HCT116 (cell line): Measurements from ENCODE around the gene MMD. TPM values are rescaled to one million over a fixed set of nuclear protein-coding genes. Genes with fewer than 3 reads are reported as not detected.

ENCODE experiments used
- ATAC-seq: fragments of 200-7000 bp; cut with Tn5 transposase; 2 replicates; pipeline ENCODE4 v1.9.1; 2020; ENCODE audit warnings: mild to moderate bottlenecking, moderate library complexity
- BruUV-seq: library from RNA; stranded (reverse); fragments of 400-500 nt; replicated peaks from 2 replicates; lab custom pipeline; 2021; lab: Mats Ljungman, UMichigan
- CTCF ChIA-PET: fragments of 300-600 bp; sonication (Branson Sonifier 250); formaldehyde crosslinking; loops from one replicate; lab custom pipeline; 2021; ENCODE audit warnings: antibody characterized with exemption; lab: Charles Lee
- POLR2A ChIA-PET: fragments of 300-600, 350-600 bp; sonication (Branson Sonifier 250); formaldehyde crosslinking; loops from one replicate; lab custom pipeline; 2021; ENCODE audit warnings: antibody characterized with exemption; lab: Charles Lee
- RAD21 ChIA-PET, 2 experiments: fragments of 300-600 bp; sonication (Branson Sonifier 250); formaldehyde crosslinking; loops; one replicate each; lab custom pipeline; 2023; ENCODE audit warnings: low total read pairs in 2 of 2; ENCODE audit not compliant: uncharacterized antibody in 2 of 2, unreplicated experiment in 2 of 2, low non-redundant PET in 1 of 2; lab: Charles Lee
- DNase-seq: peaks from one replicate; pipeline ENCODE4 v3.0.0-alpha.2; 2010; ENCODE audit warnings: low read depth, low spot score
- H2AFZ ChIP-seq: fragments of 200-600 bp; shearing (Covaris generic), sonication (generic); 2 replicates; pipeline ENCODE4 v1.6.1; 2017; ENCODE audit warnings: low read depth, mixed run types, mixed read lengths, antibody characterized with exemption, low read length; ENCODE audit not compliant: poor library complexity, severe bottlenecking
- H3K27ac ChIP-seq: 2 replicates; pipeline ENCODE4 v1.5.1; 2012; ENCODE audit warnings: low read depth, low read length
- H3K27me3 ChIP-seq: fragments of 200-600 bp; sonication (generic); 2 replicates; pipeline ENCODE4 v1.6.1; 2016; ENCODE audit warnings: mixed run types, low read length, mixed read lengths; ENCODE audit not compliant: insufficient read depth
- H3K36me3 ChIP-seq, 2 experiments: fragments of 200-500 bp in 1 of 2; fragments of 200-600 bp in 1 of 2; sonication (Bioruptor generic) in 1 of 2; sonication (generic) in 1 of 2; 2 replicates each; pipeline versions ENCODE4 v1.5.1 to v1.6.1; 2014 to 2016; ENCODE audit warnings: low read length in 2 of 2, inconsistent platforms in 1 of 2, mixed read lengths in 1 of 2, mixed run types in 1 of 2; ENCODE audit not compliant: insufficient read depth in 2 of 2, control insufficient read depth in 1 of 2
- H3K4me1 ChIP-seq, 2 experiments: fragments of 200-600 bp in 1 of 2; sonication (generic) in 1 of 2; 2 replicates each; pipeline versions ENCODE4 v1.5.1 to v1.6.1; 2012 to 2017; ENCODE audit warnings: low read length in 2 of 2, inconsistent platforms in 1 of 2, mild to moderate bottlenecking in 1 of 2, mixed read lengths in 1 of 2, mixed run types in 1 of 2, moderate library complexity in 1 of 2; ENCODE audit not compliant: insufficient read depth in 2 of 2, control insufficient read depth in 1 of 2
- H3K4me2 ChIP-seq: fragments of 200-600 bp; sonication (generic); 2 replicates; pipeline ENCODE4 v1.6.1; 2017; ENCODE audit warnings: mixed run types, low read length, mixed read lengths
- H3K4me3 ChIP-seq, 2 experiments: fragments of 200-600 bp in 1 of 2; sonication (generic) in 1 of 2; replicated peaks in 1 of 2; 2 replicates each; pipeline ENCODE4 v1.5.1; 2011 to 2016; ENCODE audit warnings: low read length in 2 of 2, control low read depth in 1 of 2, low read depth in 1 of 2, mild to moderate bottlenecking in 1 of 2, mixed read lengths in 1 of 2, mixed run types in 1 of 2
- H3K79me2 ChIP-seq: fragments of 200-600 bp; sonication (generic); 2 replicates; pipeline ENCODE4 v1.6.1; 2017; ENCODE audit warnings: mild to moderate bottlenecking, mixed run types, low read length, moderate library complexity, mixed read lengths; ENCODE audit not compliant: insufficient read depth
- H3K9ac ChIP-seq: fragments of 200-600 bp; sonication (generic); 2 replicates; pipeline ENCODE4 v1.6.1; 2016; ENCODE audit warnings: low read length, mixed read lengths
- H3K9me2 ChIP-seq: fragments of 200-600 bp; sonication (generic), shearing (Covaris generic); 2 replicates; pipeline ENCODE4 v1.6.1; 2017; ENCODE audit warnings: mixed run types, mild to moderate bottlenecking, moderate library complexity; ENCODE audit not compliant: insufficient read depth
- H3K9me3 ChIP-seq, 2 experiments: fragments of 200-500 bp in 1 of 2; fragments of 200-600 bp in 1 of 2; sonication (Bioruptor generic) in 1 of 2; sonication (generic) in 1 of 2; 2 replicates each; pipeline ENCODE4 v1.6.1; 2014 to 2017; ENCODE audit warnings: low read length in 2 of 2, mixed read lengths in 2 of 2, inconsistent platforms in 1 of 2, low read depth in 1 of 2, mild to moderate bottlenecking in 1 of 2, mixed run types in 1 of 2, moderate library complexity in 1 of 2; ENCODE audit not compliant: control insufficient read depth in 1 of 2, insufficient read depth in 1 of 2
- H4K20me1 ChIP-seq: fragments of 200-600 bp; sonication (generic), shearing (Covaris generic); 2 replicates; pipeline ENCODE4 v1.6.1; 2017; ENCODE audit warnings: mixed run types, mild to moderate bottlenecking, moderate library complexity; ENCODE audit not compliant: insufficient read depth
- EZH2phosphoT487 ChIP-seq: fragments of 200-600 bp; IDR thresholded peaks from 2 replicates; pipeline ENCODE4 v1.6.1; 2018; ENCODE audit warnings: antibody characterized with exemption, borderline replicate concordance
- FOSL1 ChIP-seq: IDR thresholded peaks from 2 replicates; pipeline ENCODE4 v1.6.1; 2012; ENCODE audit warnings: low read depth
- JUND ChIP-seq: IDR thresholded peaks from 2 replicates; pipeline ENCODE4 v1.6.1; 2012
- SIN3A ChIP-seq: IDR thresholded peaks from 2 replicates; pipeline ENCODE4 v1.6.1; 2012; ENCODE audit warnings: low read depth
- SP1 ChIP-seq: IDR thresholded peaks from 2 replicates; pipeline ENCODE4 v1.6.1; 2012; ENCODE audit warnings: low read depth
- TCF7L2 ChIP-seq: IDR thresholded peaks from 2 replicates; pipeline ENCODE4 v1.7.0; 2011; ENCODE audit warnings: borderline replicate concordance, inconsistent platforms; ENCODE audit not compliant: insufficient read depth, insufficient read length; ENCODE audit errors: extremely low read depth
- YY1 ChIP-seq: IDR thresholded peaks from 2 replicates; pipeline ENCODE4 v1.6.1; 2011; ENCODE audit warnings: low read length, low read depth, moderate library complexity, mild to moderate bottlenecking; ENCODE audit not compliant: insufficient replicate concordance; ENCODE audit errors: extremely low read depth
- ZNF274 ChIP-seq: fragments of 200-500 bp; sonication (Bioruptor generic); IDR thresholded peaks from 2 replicates; pipeline ENCODE4 v1.6.1; 2014; ENCODE audit warnings: mild to moderate bottlenecking, low read depth, low read length, inconsistent platforms
- intact Hi-C: fragments of 100-400 bp; cut with micrococcal nuclease; formaldehyde crosslinking; loops from 2 replicates; pipeline ENCODE4 v1.10.0; 2022
- total RNA-seq: library from RNA; stranded (reverse); gene quantifications from one replicate; pipeline ENCODE4 v1.2.1, GENCODE V29; 2021; ENCODE audit not compliant: unreplicated experiment
- TF ChIP-seq, protein P1 (sequence below), 3 experiments: fragments of 200-600 bp in 1 of 3; sonication (generic) in 1 of 3; IDR thresholded peaks in 2 of 3; conservative IDR thresholded peaks in 1 of 3; 2 replicates each; pipeline ENCODE4 v1.5.1; 2012 to 2017; ENCODE audit warnings: low read depth in 2 of 3, low read length in 2 of 3, antibody characterized with exemption in 1 of 3, borderline replicate concordance in 1 of 3, control low read depth in 1 of 3, mild to moderate bottlenecking in 1 of 3, mixed read lengths in 1 of 3, mixed run types in 1 of 3, moderate library complexity in 1 of 3; ENCODE audit not compliant: insufficient read depth in 1 of 3

MMD gene
- total RNA-seq, 1 experiment from 2014 or later: 21.3 TPM

- no peaks in the 10 kb centered on the region for H3K9me2 ChIP-seq
- TF ChIP-seq JUND (no peak), FOSL1 (no peak), SP1 (no peak), SIN3A (no peak), YY1 (no peak), ZNF274 (no peak), EZH2phosphoT487 (no peak), TCF7L2 (no peak)
- TF ChIP-seq, protein P1, sequence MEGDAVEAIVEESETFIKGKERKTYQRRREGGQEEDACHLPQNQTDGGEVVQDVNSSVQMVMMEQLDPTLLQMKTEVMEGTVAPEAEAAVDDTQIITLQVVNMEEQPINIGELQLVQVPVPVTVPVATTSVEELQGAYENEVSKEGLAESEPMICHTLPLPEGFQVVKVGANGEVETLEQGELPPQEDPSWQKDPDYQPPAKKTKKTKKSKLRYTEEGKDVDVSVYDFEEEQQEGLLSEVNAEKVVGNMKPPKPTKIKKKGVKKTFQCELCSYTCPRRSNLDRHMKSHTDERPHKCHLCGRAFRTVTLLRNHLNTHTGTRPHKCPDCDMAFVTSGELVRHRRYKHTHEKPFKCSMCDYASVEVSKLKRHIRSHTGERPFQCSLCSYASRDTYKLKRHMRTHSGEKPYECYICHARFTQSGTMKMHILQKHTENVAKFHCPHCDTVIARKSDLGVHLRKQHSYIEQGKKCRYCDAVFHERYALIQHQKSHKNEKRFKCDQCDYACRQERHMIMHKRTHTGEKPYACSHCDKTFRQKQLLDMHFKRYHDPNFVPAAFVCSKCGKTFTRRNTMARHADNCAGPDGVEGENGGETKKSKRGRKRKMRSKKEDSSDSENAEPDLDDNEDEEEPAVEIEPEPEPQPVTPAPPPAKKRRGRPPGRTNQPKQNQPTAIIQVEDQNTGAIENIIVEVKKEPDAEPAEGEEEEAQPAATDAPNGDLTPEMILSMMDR (IDR thresholded peaks at IDR 0.05 in 2 of 3, conservative IDR thresholded peaks at IDR 0.05 in 1 of 3; ENCODE audit: borderline replicate concordance in 1 of 3, insufficient read depth in 1 of 3, low read depth in 2 of 3, low read length in 2 of 3): no peak
- H3K79me2 ChIP-seq: no peaks in the 10 kb centered on the region
- no TSS peak for BruUV-seq
- no peak overlapping the region for H3K4me3 ChIP-seq
- DNase-seq: no peak
- RAD21 ChIA-PET: no interaction called here
- no peaks in the 10 kb centered on the region for H4K20me1 ChIP-seq
- H3K4me1 ChIP-seq: no peaks in the 10 kb centered on the region
- no peak overlapping the region for H3K9ac ChIP-seq
- POLR2A ChIA-PET: no interaction called here
- ATAC-seq: no peak
- H3K27ac ChIP-seq: no peak overlapping the region
- H2AFZ ChIP-seq: no peak overlapping the region
- H3K4me2 ChIP-seq: no peak overlapping the region
- CTCF ChIA-PET: no interaction called here
- H3K36me3 ChIP-seq: no peaks in the 10 kb centered on the region
- peaks cover 7% of the 10 kb centered on the region; the same call in 1 of the 2 replicates for H3K27me3 ChIP-seq
- no peaks in the 10 kb centered on the region for H3K9me3 ChIP-seq
- intact Hi-C loops: no loop called here
Measured at GRCh38 chr17:55345132-55345531, 76.5 kb downstream of the MMD start.
